GM18873 (cell line): Measurements from ENCODE around the gene CPT1A.

Experiments used
- ATAC-seq: cut with Tn5 transposase; IDR thresholded peaks from one replicate; pipeline ENCODE4 v1.9.1; 2021; ENCODE audit warnings: mild to moderate bottlenecking, moderate library complexity, moderate number of reproducible peaks; ENCODE audit not compliant: unreplicated experiment, low FRiP score

Gene CPT1A

DNA sequence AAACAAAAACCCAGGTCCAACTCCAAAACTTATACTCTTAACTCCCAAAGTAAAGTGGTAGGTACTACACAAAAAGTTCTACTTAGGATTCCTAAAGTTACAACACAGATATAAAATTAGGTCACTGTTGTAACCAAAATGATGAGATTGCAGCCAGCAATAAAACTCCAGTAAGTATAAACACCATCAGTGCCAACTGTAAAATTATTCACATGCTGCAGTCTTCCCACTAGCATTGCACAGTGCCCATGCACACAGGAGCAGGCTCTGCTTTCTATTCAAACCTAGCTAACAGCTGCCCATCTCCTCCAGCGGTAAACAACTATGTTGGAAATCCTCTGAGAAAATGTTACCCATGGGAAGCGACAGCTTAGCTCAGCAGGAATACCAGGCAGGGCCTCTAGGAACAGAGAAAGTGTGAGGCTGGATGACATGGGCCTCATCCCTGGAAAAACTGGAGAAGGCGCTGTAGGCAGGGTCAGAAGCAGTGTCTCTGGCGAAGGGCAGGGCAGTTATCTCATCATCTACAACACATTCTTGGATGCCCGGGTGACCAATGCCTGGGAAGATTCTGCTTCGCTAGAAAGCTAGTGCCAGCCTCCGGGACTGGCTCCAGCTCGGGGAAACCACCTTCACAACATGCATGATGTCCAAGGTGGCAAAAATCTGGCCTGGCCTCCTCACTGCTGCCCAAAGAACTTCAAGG, 9.1 kb downstream of the CPT1A start:
- no peak for ATAC-seq

GRCh38 chr11:68831124-68831523, 10.6 kb downstream of the CPT1A start:
- ATAC-seq: no peak

DNA sequence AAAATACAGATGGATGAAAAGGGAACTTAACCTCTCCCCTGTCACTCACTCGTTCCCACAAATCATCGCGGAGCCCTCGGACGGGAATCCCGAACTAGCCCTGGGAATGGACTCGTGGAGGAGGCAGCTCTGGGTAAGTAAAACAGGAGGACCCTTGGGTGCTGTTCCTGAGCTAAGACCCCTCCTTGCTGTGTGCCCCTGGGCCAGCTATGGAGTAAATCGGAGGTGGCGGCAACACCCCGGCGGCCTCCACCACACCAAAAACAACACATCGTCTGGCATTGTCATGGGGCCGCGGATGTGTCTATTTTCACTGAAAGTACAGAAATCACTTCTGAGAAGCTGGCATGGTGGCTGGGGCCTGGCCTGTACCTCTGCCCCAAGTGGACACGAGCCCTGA, 12.1 kb downstream of the CPT1A start:
- ATAC-seq: no peak

DNA sequence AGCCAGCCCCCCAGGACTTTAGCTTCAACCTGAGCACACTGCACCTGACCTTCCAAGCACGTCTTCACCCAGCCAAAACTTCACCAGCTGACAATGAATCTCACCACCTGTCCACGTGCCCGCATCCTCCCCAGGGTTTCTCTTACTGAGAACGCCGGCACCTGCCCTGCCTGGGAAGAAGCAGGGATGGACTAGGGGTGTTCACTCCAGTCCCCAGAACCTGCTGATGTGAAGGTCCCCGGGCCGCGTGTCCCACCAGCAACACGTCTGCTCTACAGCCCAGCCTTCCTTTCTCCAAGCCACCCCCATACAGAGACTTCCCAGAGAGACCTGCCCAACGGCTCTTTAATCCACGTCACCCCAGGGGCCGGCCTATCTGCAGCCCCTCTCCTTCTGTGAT, 12.8 kb downstream of the CPT1A start:
- ATAC-seq: no peak

- no peak for ATAC-seq
These were observed 13.4 kb downstream of the CPT1A start for GRCh38 chr11:68828155-68828931.

GRCh38 chr11:68827733-68828132, 14.0 kb downstream of the CPT1A start:
- no peak for ATAC-seq

DNA sequence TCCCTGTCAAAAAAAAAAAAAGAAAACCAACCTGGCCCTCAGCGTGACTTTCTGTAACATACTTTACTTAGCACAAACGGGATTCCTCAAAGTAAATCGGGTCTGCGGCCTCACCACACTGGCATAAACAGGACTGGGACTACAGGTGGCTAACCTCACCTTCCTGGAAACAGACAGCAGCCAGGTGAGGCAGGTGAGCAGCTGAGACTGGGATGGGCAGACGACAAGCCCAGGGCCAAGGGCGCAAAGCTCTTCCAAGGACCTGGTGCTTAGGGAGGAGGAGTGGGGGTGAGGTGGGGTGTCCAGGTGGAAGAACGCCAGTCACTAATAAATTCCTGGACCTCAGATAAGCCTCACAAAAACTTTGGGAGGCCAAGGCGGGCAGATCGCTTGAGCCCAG, 15.0 kb downstream of the CPT1A start:
- ATAC-seq: no peak

DNA sequence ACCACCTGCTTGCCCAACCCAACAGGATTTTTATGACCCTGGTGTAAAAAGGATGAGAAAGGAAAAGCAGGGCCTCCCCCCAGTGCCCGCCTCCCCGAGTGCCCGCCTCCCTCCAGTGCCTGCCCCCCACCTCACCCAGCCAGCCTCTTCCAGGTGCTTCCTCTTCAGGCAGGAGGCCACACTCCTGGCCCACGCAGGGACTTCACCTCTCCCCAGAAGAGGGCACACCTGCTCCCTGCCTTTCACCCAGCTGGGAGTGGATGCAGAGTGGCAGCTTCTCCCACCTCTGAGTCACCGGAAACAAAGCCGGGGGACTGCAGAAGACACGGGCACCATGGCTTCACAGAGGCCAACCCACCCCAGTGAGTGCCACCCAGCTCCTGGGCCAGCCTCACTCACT, 16.1 kb downstream of the CPT1A start:
- ATAC-seq: no peak

GRCh38 chr11:68822546-68822945, 19.2 kb downstream of the CPT1A start:
- no peak for ATAC-seq

DNA sequence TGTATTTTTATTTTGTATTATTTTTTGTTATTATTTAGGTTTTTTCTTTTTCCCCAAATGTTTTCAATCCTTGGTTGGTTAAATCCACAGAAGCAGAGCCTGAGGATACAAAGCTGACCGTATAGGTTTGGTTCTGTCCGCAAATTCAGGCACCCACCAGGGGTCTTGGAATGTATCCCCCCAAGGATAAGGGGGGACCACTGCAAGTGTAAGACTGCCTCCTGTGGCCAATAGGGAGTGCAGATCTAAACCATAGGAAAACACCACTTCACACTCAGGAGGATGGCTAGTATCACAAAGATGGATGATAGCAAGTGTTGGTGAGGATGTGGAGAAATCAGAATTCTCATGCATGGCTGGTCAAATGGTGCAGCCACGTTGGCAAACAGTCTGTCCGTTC, 20.0 kb downstream of the CPT1A start:
- no peak for ATAC-seq

GRCh38 chr11:68819362-68819761, 22.4 kb downstream of the CPT1A start:
- no peak for ATAC-seq

- no peak for ATAC-seq
These were observed 23.5 kb downstream of the CPT1A start for GRCh38 chr11:68818181-68818580.

DNA sequence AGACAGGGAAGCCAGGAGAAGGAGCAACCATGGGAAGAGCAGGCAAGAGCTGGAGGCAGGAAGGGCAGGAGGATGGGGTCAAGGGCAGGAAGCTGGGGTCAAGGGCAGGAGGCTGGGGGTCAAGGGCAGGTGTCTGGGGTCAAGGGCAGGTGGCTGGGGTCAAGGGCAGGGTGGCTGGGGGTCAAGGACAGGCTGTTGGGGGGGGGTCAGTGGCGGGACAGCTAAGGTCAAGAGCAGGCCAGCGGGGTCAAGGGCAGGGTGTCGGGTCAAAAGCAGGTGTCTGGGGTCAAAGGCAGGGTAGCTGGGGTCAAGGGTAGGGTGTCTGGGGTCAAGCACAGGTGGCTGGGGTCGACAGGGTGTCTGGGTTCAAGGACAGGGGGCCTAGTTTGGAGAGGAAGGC, 24.2 kb downstream of the CPT1A start:
- ATAC-seq: no peak

- no peak for ATAC-seq
These were observed 24.7 kb downstream of the CPT1A start for GRCh38 chr11:68816917-68817419.

DNA sequence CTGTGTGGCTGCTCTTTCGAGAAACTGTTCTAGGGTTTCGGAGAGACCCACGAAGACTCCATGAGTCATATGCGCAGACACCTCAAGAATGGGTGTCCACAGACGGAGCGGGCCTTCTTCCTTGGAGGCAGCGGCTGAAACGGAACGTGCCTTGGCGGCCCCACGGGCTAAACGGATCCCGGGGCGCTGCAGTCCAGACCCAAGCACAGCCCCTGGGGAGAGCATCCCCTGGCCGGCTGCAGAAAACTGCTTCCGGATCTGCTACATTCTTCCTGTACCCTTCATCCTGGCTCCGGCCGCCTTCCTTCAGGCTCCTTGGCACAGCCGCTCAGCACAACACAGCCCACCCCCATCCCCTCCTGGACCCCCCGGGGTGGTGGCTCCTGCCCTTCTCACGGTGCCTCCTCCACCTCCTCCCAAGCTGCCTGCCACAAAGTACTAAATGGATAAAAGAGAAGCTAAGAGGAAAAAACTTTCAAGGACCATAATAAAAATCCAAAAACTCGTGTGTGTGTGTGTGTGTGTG, 25.4 kb downstream of the CPT1A start:
- no peak for ATAC-seq

- ATAC-seq: no peak
These were observed 27.9 kb downstream of the CPT1A start for GRCh38 chr11:68813773-68814172.

DNA sequence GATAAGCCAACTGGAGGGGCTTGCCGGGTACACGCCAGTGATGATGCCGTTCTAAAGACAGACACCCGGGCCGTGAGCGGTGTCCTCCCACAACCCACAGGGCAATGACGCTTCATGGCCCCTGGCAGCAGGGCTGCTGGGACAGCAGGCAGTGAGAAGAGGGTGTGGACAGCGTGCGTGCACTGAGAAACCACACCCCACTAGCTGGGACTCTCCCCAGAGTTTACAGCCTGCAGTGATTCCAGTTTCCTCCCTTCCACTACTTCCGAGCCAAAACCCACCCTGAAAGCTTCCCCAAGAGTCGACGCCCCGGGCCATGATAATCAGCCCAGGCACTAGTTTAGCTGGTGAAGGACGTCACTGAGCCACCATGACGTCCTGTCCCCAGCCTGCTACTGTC, 29.2 kb downstream of the CPT1A start:
- no peak for ATAC-seq

DNA sequence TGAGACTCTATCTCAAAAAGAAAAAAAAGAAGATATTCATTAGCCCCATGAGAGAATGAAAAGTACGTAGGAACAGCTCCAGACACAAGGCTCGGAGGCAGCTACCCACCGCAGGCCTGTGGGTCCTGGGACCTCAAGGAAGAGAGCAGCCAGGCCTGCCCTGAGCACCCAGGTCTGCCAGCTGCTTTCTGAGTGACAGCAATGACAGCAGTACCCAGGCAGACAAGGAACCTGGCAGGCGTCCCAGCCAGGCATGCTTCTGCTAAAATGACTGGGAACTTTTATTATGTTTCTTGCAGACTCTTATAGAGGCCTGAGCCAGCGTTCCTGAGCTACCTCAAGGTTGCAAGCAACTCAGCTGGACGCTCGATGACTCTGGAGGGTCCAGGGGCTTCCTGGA, 31.6 kb downstream of the CPT1A start:
- no peak for ATAC-seq

DNA sequence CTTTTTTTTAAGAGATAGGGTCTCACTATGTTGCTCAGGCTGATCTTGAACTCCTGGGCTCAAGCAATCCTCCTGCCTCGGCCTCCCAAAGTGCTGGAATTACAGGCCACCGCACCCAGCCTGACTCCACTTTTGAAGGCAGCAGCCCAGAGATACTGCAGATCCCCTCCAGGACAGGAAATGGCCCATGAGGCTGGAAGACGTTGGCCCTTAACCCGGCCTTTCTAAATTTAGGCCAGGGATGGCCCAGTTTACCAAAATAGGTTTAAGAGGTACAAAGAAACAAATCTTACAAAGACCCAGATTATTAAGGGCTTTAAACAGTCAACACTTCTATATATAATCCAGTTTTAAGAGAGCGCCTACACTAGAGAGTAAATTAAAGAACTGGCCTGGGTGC, 32.2 kb downstream of the CPT1A start:
- ATAC-seq: no peak

GRCh38 chr11:68808787-68809186, 32.9 kb downstream of the CPT1A start:
- no peak for ATAC-seq

GRCh38 chr11:68806931-68807844, 34.5 kb downstream of the CPT1A start:
- ATAC-seq: no peak
